Stomach (tissue), 4 donors: ENCODE measurements around the gene FAM83D.

ENCODE experiments used
- EP300 ChIP-seq: sonication (generic); formaldehyde crosslinking; IDR thresholded peaks from one replicate; pipeline ENCODE4 v1.6.1; 2017; ENCODE audit warnings: antibody characterized with exemption
- POLR2A ChIP-seq, 4 donors: fragments of 450-650 bp; IDR thresholded peaks; one replicate each; pipeline ENCODE4 v1.6.1; 2016; ENCODE audit warnings: antibody characterized with exemption in 4 of 4, control low read depth in 2 of 4, mild to moderate bottlenecking in 1 of 4, moderate library complexity in 1 of 4
- POLR2AphosphoS5 ChIP-seq, 3 donors: sonication (generic); formaldehyde crosslinking; IDR thresholded peaks; one replicate each; pipeline ENCODE4 v1.6.1; 2016; ENCODE audit warnings: antibody characterized with exemption in 3 of 3
- TF ChIP-seq, protein P1 (sequence below), 7 experiments: fragments of 450-650 bp in 4 of 7; fragments of 200-600 bp in 3 of 7; sonication (generic) in 3 of 7; IDR thresholded peaks; one replicate each; pipeline ENCODE4 v1.5.1; 2016 to 2019; ENCODE audit warnings: antibody characterized with exemption in 7 of 7, control low read depth in 2 of 7, mild to moderate bottlenecking in 1 of 7

DNA sequence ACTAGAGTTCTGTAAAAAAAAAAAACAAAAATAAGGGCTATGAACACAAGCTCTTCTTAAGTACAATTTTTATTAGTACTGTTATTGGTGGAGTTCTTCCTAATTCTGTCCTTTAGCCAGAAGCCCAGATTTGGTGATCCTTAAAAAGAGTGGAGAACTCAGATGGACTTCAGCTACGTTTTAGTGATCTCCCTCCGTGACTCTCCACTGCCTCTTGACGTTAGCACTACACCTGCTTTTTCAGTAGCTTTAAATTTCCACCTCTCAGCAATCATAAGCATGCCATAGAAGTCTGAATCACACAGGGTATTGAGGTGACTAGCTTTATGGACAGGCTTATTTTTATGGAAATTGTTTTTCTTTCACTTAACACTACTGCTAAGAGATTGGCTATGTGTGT lies 53.6 kb downstream of the FAM83D start:
- TF ChIP-seq, protein P1, sequence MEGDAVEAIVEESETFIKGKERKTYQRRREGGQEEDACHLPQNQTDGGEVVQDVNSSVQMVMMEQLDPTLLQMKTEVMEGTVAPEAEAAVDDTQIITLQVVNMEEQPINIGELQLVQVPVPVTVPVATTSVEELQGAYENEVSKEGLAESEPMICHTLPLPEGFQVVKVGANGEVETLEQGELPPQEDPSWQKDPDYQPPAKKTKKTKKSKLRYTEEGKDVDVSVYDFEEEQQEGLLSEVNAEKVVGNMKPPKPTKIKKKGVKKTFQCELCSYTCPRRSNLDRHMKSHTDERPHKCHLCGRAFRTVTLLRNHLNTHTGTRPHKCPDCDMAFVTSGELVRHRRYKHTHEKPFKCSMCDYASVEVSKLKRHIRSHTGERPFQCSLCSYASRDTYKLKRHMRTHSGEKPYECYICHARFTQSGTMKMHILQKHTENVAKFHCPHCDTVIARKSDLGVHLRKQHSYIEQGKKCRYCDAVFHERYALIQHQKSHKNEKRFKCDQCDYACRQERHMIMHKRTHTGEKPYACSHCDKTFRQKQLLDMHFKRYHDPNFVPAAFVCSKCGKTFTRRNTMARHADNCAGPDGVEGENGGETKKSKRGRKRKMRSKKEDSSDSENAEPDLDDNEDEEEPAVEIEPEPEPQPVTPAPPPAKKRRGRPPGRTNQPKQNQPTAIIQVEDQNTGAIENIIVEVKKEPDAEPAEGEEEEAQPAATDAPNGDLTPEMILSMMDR (IDR thresholded peaks at IDR 0.05) = no peak
- TF ChIP-seq POLR2AphosphoS5 (IDR thresholded peaks at IDR 0.05) = no peak
- TF ChIP-seq POLR2A (IDR thresholded peaks at IDR 0.05) = no peak
- TF ChIP-seq EP300 = no peak
